Muscle layer of duodenum (tissue), 2 donors: ENCODE results near the gene XPO5.
"Not testable (repeated sequence)": the region's sequence is repeated elsewhere in the genome, so short reads cannot be mapped to it uniquely, and the experiment has no call there.

ENCODE experiments used
- H3K27ac ChIP-seq: one replicate; pipeline ENCODE4 v1.7.0; 2013; ENCODE audit warnings: mild to moderate bottlenecking, low read length
- H3K27me3 ChIP-seq: one replicate; pipeline ENCODE4 v1.7.0; 2013; ENCODE audit warnings: low read depth, mild to moderate bottlenecking, control low read depth, low read length
- H3K36me3 ChIP-seq, 2 donors: one replicate each; pipeline ENCODE4 v1.7.0; 2013; ENCODE audit warnings: low read length in 2 of 2, control low read depth in 1 of 2, mild to moderate bottlenecking in 1 of 2; ENCODE audit not compliant: insufficient read depth in 2 of 2, control insufficient read depth in 1 of 2
- H3K4me1 ChIP-seq, 2 donors: one replicate each; pipeline ENCODE4 v1.7.0; 2013; ENCODE audit warnings: low read length in 2 of 2, mild to moderate bottlenecking in 2 of 2, control low read depth in 1 of 2, moderate library complexity in 1 of 2; ENCODE audit not compliant: insufficient read depth in 2 of 2, control insufficient read depth in 1 of 2
- H3K4me3 ChIP-seq, 2 donors: one replicate each; pipeline ENCODE4 v1.7.0; 2013; ENCODE audit warnings: low read length in 2 of 2, low read depth in 1 of 2, mild to moderate bottlenecking in 1 of 2
- H3K9me3 ChIP-seq, 2 donors: one replicate each; pipeline ENCODE4 v1.7.0; 2013; ENCODE audit warnings: low read length in 2 of 2, control low read depth in 1 of 2, mild to moderate bottlenecking in 1 of 2; ENCODE audit not compliant: control insufficient read depth in 1 of 2
- donor health status: healthy.

The XPO5 gene

DNA sequence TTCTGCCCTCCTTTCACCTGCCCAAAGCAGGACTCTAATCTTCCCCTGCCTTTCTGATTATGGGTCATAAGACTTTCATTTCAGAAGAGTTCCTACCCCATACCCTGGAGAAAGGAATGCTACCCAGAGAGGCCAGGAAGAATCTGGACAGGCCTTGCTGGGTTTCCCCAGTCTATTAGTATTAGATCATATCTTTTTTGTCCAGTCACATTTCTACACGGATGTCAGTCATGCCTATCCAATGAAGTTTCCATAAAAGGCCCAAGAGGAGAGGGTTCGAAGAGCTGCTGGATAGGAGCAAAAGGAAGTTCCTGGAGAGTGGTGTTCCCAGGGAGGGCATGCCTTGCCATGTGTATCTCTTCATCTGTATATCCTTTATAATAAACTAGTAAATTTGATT is 3.3 kb upstream of the XPO5 start:
- H3K4me3 ChIP-seq = no peak overlapping the region
- H3K36me3 ChIP-seq = peaks cover 11 to 21% of the 10 kb centered on the region in 2 donors
- no peaks in the 10 kb centered on the region for H3K27me3 ChIP-seq
- H3K9me3 ChIP-seq = no peaks in the 10 kb centered on the region
- H3K27ac ChIP-seq = no peak overlapping the region
- H3K4me1 ChIP-seq = peaks cover 6 to 22% of the 10 kb centered on the region in 2 donors

- H3K4me1 ChIP-seq = peaks cover 6 to 22% of the 10 kb centered on the region in 2 donors
- H3K27me3 ChIP-seq = no peaks in the 10 kb centered on the region
- H3K27ac ChIP-seq = no peak overlapping the region
- H3K36me3 ChIP-seq = peaks cover 7 to 17% of the 10 kb centered on the region in 2 donors
- no peaks in the 10 kb centered on the region for H3K9me3 ChIP-seq
- H3K4me3 ChIP-seq = no peak overlapping the region
These were observed 2.9 kb upstream of the XPO5 start for GRCh38 chr6:43578748-43579147.

DNA sequence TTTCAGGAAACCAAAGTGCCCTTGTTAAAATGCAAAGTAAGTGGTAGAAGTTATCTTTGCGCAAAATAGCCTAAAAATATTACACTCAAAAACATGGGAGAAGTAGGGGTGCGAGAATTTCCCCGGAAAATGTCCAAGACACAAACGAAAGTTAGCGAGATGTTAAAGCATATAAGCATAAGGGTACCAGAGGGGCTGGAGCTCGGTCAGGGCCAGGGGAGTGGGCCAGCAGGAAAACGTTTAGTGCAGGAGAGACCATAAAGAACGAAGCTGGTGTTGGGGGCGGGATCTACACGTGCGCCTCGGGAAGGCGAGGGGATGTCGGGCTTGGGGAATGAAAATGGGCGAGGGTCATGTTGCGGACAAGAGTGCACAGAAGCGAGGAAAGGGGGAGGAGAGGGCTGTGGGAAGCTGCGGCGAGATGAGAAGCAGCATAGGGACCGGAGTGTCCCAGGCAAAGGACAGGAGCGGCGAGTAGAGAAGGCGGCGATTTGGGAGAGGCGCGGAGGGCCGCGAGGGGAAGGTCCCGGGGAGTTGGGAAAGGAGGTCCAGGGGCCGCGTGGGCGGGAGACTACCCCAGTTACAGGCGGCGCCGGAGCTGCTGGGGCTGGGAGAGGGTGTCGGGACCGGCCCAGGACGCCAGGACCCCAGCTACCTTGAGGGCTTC is 600 bp downstream of the XPO5 start:
- Histone ChIP-seq H3K27ac (peak overlapping the region; percentile 39), H3K4me1 (peaks cover 6 to 22% of the 10 kb centered on the region in 2 donors), H3K27me3 (no peaks in the 10 kb centered on the region), H3K36me3 (peaks cover 14 to 20% of the 10 kb centered on the region in 2 donors), H3K9me3 (no peaks in the 10 kb centered on the region), H3K4me3 (peak overlapping the region; percentile 97)

- Histone ChIP-seq H3K4me1 (peaks cover under 1 to 13% of the 10 kb centered on the region in 2 donors), H3K27ac (no peak overlapping the region), H3K27me3 (no peaks in the 10 kb centered on the region), H3K36me3 (peaks cover 22 to 39% of the 10 kb centered on the region in 2 donors), H3K9me3 (no peaks in the 10 kb centered on the region), H3K4me3 (no peak overlapping the region)
These were observed 3.8 kb downstream of the XPO5 start for GRCh38 chr6:43572015-43572414.

- no peak overlapping the region for H3K27ac ChIP-seq
- no peak overlapping the region for H3K4me3 ChIP-seq
- H3K9me3 ChIP-seq = no peaks in the 10 kb centered on the region
- H3K36me3 ChIP-seq = peaks cover 22 to 47% of the 10 kb centered on the region in 2 donors
- H3K4me1 ChIP-seq = peaks cover 0 to 7% of the 10 kb centered on the region in 2 donors
- H3K27me3 ChIP-seq = no peaks in the 10 kb centered on the region
These were observed 4.9 kb downstream of the XPO5 start for GRCh38 chr6:43570876-43571441.

DNA sequence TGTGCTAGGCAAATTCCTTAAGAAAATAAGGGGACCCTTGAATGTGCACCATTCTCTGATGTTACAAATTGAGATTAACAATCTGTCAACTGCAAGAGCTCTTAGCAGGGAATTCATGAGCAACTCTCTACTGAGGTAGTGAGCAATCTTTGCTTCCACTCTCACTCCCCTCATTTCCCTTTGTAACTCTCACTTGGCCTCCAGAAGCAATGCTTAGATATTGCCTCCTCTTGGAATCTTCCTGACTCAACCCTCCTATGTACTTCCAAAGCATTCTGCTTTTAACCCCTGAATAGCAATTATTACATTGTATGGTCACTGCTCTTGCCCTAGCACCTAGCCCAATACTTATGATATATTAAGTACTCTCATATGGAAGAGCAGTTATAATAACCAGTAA is 16.5 kb downstream of the XPO5 start:
- no peaks in the 10 kb centered on the region for H3K4me1 ChIP-seq
- no peaks in the 10 kb centered on the region for H3K9me3 ChIP-seq
- peaks cover 65 to 83% of the 10 kb centered on the region in 2 donors for H3K36me3 ChIP-seq
- H3K27me3 ChIP-seq = no peaks in the 10 kb centered on the region
- no peak overlapping the region for H3K27ac ChIP-seq
- H3K4me3 ChIP-seq = no peak overlapping the region

DNA sequence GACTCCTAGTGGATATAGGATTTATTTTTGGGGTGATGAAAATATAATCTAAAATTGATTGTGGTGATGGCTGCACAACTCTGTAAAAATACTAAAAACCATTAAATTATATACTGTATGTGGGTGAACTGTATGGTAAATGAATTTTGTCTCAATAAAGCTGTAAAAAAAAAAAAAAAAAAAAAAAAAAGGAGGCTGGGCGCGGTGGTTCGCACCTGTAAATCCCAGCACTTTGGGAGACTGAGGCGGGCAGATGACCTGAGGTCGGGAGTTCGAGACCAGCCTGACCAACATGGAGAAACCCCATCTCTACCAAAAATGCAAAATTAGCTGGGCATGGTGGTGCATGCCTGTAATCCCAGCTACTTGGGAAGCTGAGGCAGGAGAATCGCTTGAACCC is 18.2 kb downstream of the XPO5 start:
- H3K9me3 ChIP-seq, H3K27me3 ChIP-seq, H3K4me3 ChIP-seq, H3K4me1 ChIP-seq, H3K27ac ChIP-seq: not testable (repeated sequence)
- peaks cover 67 to 78% of the 10 kb centered on the region in 2 donors for H3K36me3 ChIP-seq

DNA sequence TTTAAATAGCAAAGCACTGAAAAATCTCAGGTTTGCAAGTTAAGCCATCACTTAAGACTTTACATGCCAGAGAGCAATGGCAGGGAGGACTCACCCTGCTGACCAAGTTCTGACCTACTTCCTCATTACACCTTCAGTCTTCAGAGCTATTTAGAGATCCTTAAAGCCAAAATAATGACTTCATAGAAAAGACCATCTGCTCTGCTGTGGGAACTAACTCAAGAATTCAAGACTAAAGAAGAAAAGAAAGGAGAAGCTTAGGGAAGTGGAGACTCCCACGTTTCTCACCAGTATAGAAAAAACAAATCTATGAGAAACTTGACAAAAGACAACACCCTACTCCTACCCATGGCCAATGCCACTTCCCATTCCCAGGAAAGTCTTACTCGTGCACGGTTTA is 28.6 kb downstream of the XPO5 start:
- no peaks in the 10 kb centered on the region for H3K27me3 ChIP-seq
- no peaks in the 10 kb centered on the region for H3K4me1 ChIP-seq
- no peaks in the 10 kb centered on the region for H3K9me3 ChIP-seq
- H3K4me3 ChIP-seq = no peak overlapping the region
- no peak overlapping the region for H3K27ac ChIP-seq
- peaks cover 55 to 80% of the 10 kb centered on the region in 2 donors for H3K36me3 ChIP-seq

GRCh38 chr6:43544461-43544860 is 31.4 kb downstream of the XPO5 start:
- no peaks in the 10 kb centered on the region for H3K27me3 ChIP-seq
- H3K9me3 ChIP-seq = no peaks in the 10 kb centered on the region
- peaks cover 40 to 58% of the 10 kb centered on the region in 2 donors for H3K36me3 ChIP-seq
- no peaks in the 10 kb centered on the region for H3K4me1 ChIP-seq
- H3K27ac ChIP-seq = no peak overlapping the region
- no peak overlapping the region for H3K4me3 ChIP-seq

DNA sequence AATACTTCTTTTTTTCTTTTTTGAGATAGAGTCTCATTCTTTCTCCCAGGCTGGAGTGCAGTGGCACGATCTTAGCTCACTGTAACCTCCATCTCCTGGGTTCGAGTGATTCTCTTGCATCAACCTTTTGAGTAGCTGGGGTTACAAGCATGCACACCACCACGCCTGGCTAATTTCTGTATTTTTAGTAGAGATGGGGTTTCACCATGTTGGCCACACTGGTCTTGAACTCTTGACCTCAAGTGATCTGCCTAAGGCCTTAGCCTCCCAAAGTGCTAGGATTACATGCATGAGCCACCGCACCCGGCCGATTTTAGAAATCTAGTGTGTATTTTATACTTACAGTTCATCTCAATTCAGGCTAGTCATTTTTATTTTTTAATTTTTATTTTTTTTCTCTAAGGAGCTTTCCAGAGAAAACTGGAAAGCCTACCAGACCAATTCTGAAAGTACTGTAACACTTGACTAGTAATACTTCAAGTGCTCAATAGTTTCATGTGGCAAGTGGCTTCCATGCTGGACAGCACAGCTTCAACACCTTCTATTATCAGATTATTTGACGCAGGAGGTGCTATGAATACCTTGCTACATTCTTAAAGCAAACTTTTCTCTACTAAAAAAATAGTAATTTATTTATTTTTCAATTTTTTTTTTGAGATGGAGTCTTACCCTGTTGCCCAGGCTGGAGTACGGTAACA is 33.9 kb downstream of the XPO5 start:
- H3K27ac ChIP-seq = no peak overlapping the region
- H3K27me3 ChIP-seq = no peaks in the 10 kb centered on the region
- H3K4me3 ChIP-seq = no peak overlapping the region
- H3K36me3 ChIP-seq = peaks cover 29 to 45% of the 10 kb centered on the region in 2 donors
- H3K4me1 ChIP-seq = no peaks in the 10 kb centered on the region
- no peaks in the 10 kb centered on the region for H3K9me3 ChIP-seq

GRCh38 chr6:43540507-43540906 is 35.3 kb downstream of the XPO5 start:
- no peaks in the 10 kb centered on the region for H3K9me3 ChIP-seq
- peaks cover 15 to 32% of the 10 kb centered on the region in 2 donors for H3K36me3 ChIP-seq
- H3K27me3 ChIP-seq = no peaks in the 10 kb centered on the region
- no peak overlapping the region for H3K27ac ChIP-seq
- H3K4me1 ChIP-seq = no peaks in the 10 kb centered on the region
- H3K4me3 ChIP-seq = no peak overlapping the region
